ENCODE data around the gene ARID1A.
A peak's percentile ranks its signal among the peaks of the same experiment; 100 is the strongest.

ARID1A gene

GRCh38 chr1:26721669-26722355 lies 26.0 kb downstream of the ARID1A start:
- Histone ChIP-seq H3K4ac (ENCODE audit: low read length) (no peak overlapping the region), H3K27me3 (ENCODE audit: control insufficient read depth in 3 of 3, insufficient read depth in 3 of 3, low read depth in 1 of 3, low read length in 3 of 3) (no peaks in the 10 kb centered on the region), H3K79me1 (ENCODE audit: low read depth, low read length) (peaks cover 1% of the 10 kb centered on the region), H3K36me3 (replicated peaks in 1 of 2; ENCODE audit: control insufficient read depth in 2 of 2, insufficient read depth in 2 of 2, low read length in 2 of 2) (peaks cover 0 to 47% of the 10 kb centered on the region in 2 donors), H2AFZ (ENCODE audit: low read length) (no peak overlapping the region), H3K23ac (ENCODE audit: low read depth, low read length, poor library complexity) (no peak overlapping the region), H2AK5ac (ENCODE audit: low read depth, low read length) (no peak overlapping the region), H2BK5ac (ENCODE audit: low read length) (no peak overlapping the region), H3K4me2 (ENCODE audit: insufficient read depth, low read length, poor library complexity, severe bottlenecking) (no peak overlapping the region), H3K27ac (replicated peaks; ENCODE audit: low read length) (no peak overlapping the region), H2BK15ac (ENCODE audit: low read length) (no peak overlapping the region), H2BK120ac (ENCODE audit: low read depth, low read length) (no peak overlapping the region), H4K8ac (ENCODE audit: low read depth, low read length) (no peak overlapping the region), H3K4me3 (ENCODE audit: low read length in 2 of 2) (no peak overlapping the region), H3K9ac (ENCODE audit: low read depth, low read length, poor library complexity) (no peak overlapping the region), H3K9me3 (replicated peaks in 1 of 2; ENCODE audit: control insufficient read depth in 2 of 2, insufficient read depth in 1 of 2, low read depth in 1 of 2, low read length in 2 of 2) (no peaks in the 10 kb centered on the region), H3K18ac (ENCODE audit: low read length) (no peak overlapping the region), H3K4me1 (ENCODE audit: control insufficient read depth in 2 of 2, insufficient read depth in 1 of 2, low read depth in 1 of 2, low read length in 2 of 2) (peaks cover 22 to 34% of the 10 kb centered on the region in 2 donors), H2BK12ac (ENCODE audit: low read length) (no peak overlapping the region), H4K91ac (ENCODE audit: low read depth, low read length, poor library complexity) (no peak overlapping the region), H3K14ac (ENCODE audit: low read length) (no peak overlapping the region)
- DNase-seq (ENCODE audit: low spot score), result no peak
- WGBS, 2 donors (ENCODE audit: extremely low coverage in 2 of 2, insufficient read length in 2 of 2, insufficient replicate concordance in 1 of 2), result no CpG with 5 or more reads among the region's 2 CpGs

- peak overlapping the region; percentile 12 for H3K18ac ChIP-seq (ENCODE audit: low read length)
- no peaks in the 10 kb centered on the region for H3K27me3 ChIP-seq (ENCODE audit: control insufficient read depth in 3 of 3, insufficient read depth in 3 of 3, low read depth in 1 of 3, low read length in 3 of 3)
- no peak overlapping the region for H3K4me3 ChIP-seq (ENCODE audit: low read length in 2 of 2)
- H3K79me1 ChIP-seq (ENCODE audit: low read depth, low read length), result peaks cover 1% of the 10 kb centered on the region
- H3K14ac ChIP-seq (ENCODE audit: low read length), result no peak overlapping the region
- H3K36me3 ChIP-seq (replicated peaks in 1 of 2; ENCODE audit: control insufficient read depth in 2 of 2, insufficient read depth in 2 of 2, low read length in 2 of 2), result peaks cover 0 to 46% of the 10 kb centered on the region in 2 donors
- no peak overlapping the region for H3K27ac ChIP-seq (replicated peaks; ENCODE audit: low read length)
- peak; percentile 54 for DNase-seq (ENCODE audit: low spot score)
- H3K4ac ChIP-seq (ENCODE audit: low read length), result no peak overlapping the region
- no peak overlapping the region for H2BK15ac ChIP-seq (ENCODE audit: low read length)
- H2AFZ ChIP-seq (ENCODE audit: low read length), result no peak overlapping the region
- H3K9me3 ChIP-seq (replicated peaks in 1 of 2; ENCODE audit: control insufficient read depth in 2 of 2, insufficient read depth in 1 of 2, low read depth in 1 of 2, low read length in 2 of 2), result no peaks in the 10 kb centered on the region
- H3K4me2 ChIP-seq (ENCODE audit: insufficient read depth, low read length, poor library complexity, severe bottlenecking), result peak overlapping the region; percentile 45
- H4K91ac ChIP-seq (ENCODE audit: low read depth, low read length, poor library complexity), result no peak overlapping the region
- no peak overlapping the region for H4K8ac ChIP-seq (ENCODE audit: low read depth, low read length)
- H2BK120ac ChIP-seq (ENCODE audit: low read depth, low read length), result no peak overlapping the region
- no peak overlapping the region for H2BK5ac ChIP-seq (ENCODE audit: low read length)
- no peak overlapping the region for H3K23ac ChIP-seq (ENCODE audit: low read depth, low read length, poor library complexity)
- no peak overlapping the region for H3K9ac ChIP-seq (ENCODE audit: low read depth, low read length, poor library complexity)
- H2BK12ac ChIP-seq (ENCODE audit: low read length), result no peak overlapping the region
- WGBS, 2 donors (ENCODE audit: extremely low coverage in 2 of 2, insufficient read length in 2 of 2, insufficient replicate concordance in 1 of 2), result no CpG with 5 or more reads among the region's 19 CpGs
- H2AK5ac ChIP-seq (ENCODE audit: low read depth, low read length), result no peak overlapping the region
- H3K4me1 ChIP-seq (ENCODE audit: control insufficient read depth in 2 of 2, insufficient read depth in 1 of 2, low read depth in 1 of 2, low read length in 2 of 2), result peaks cover 24 to 36% of the 10 kb centered on the region in 2 donors
These were observed 27.5 kb downstream of the ARID1A start for GRCh38 chr1:26723013-26723991.

GRCh38 chr1:26724118-26724517 lies 28.3 kb downstream of the ARID1A start:
- peaks cover 24 to 36% of the 10 kb centered on the region in 2 donors for H3K4me1 ChIP-seq (ENCODE audit: control insufficient read depth in 2 of 2, insufficient read depth in 1 of 2, low read depth in 1 of 2, low read length in 2 of 2)
- no peaks in the 10 kb centered on the region for H3K27me3 ChIP-seq (ENCODE audit: control insufficient read depth in 3 of 3, insufficient read depth in 3 of 3, low read depth in 1 of 3, low read length in 3 of 3)
- DNase-seq (ENCODE audit: low spot score), result no peak
- H3K23ac ChIP-seq (ENCODE audit: low read depth, low read length, poor library complexity), result no peak overlapping the region
- H3K36me3 ChIP-seq (replicated peaks in 1 of 2; ENCODE audit: control insufficient read depth in 2 of 2, insufficient read depth in 2 of 2, low read length in 2 of 2), result peaks cover 1 to 46% of the 10 kb centered on the region in 2 donors
- H2AK5ac ChIP-seq (ENCODE audit: low read depth, low read length), result no peak overlapping the region
- H3K27ac ChIP-seq (replicated peaks; ENCODE audit: low read length), result no peak overlapping the region
- no peak overlapping the region for H3K14ac ChIP-seq (ENCODE audit: low read length)
- H2BK15ac ChIP-seq (ENCODE audit: low read length), result no peak overlapping the region
- no peak overlapping the region for H2BK5ac ChIP-seq (ENCODE audit: low read length)
- no peak overlapping the region for H3K4me3 ChIP-seq (ENCODE audit: low read length in 2 of 2)
- no peak overlapping the region for H3K4me2 ChIP-seq (ENCODE audit: insufficient read depth, low read length, poor library complexity, severe bottlenecking)
- H3K9me3 ChIP-seq (replicated peaks in 1 of 2; ENCODE audit: control insufficient read depth in 2 of 2, insufficient read depth in 1 of 2, low read depth in 1 of 2, low read length in 2 of 2), result no peaks in the 10 kb centered on the region
- no peak overlapping the region for H3K18ac ChIP-seq (ENCODE audit: low read length)
- H3K4ac ChIP-seq (ENCODE audit: low read length), result no peak overlapping the region
- H3K79me1 ChIP-seq (ENCODE audit: low read depth, low read length), result peaks cover 1% of the 10 kb centered on the region
- no peak overlapping the region for H2BK120ac ChIP-seq (ENCODE audit: low read depth, low read length)
- no peak overlapping the region for H3K9ac ChIP-seq (ENCODE audit: low read depth, low read length, poor library complexity)
- H2AFZ ChIP-seq (ENCODE audit: low read length), result no peak overlapping the region
- no CpG with 5 or more reads among the region's 2 CpGs for WGBS, 2 donors (ENCODE audit: extremely low coverage in 2 of 2, insufficient read length in 2 of 2, insufficient replicate concordance in 1 of 2)
- no peak overlapping the region for H4K91ac ChIP-seq (ENCODE audit: low read depth, low read length, poor library complexity)
- H2BK12ac ChIP-seq (ENCODE audit: low read length), result no peak overlapping the region
- H4K8ac ChIP-seq (ENCODE audit: low read depth, low read length), result no peak overlapping the region

DNA sequence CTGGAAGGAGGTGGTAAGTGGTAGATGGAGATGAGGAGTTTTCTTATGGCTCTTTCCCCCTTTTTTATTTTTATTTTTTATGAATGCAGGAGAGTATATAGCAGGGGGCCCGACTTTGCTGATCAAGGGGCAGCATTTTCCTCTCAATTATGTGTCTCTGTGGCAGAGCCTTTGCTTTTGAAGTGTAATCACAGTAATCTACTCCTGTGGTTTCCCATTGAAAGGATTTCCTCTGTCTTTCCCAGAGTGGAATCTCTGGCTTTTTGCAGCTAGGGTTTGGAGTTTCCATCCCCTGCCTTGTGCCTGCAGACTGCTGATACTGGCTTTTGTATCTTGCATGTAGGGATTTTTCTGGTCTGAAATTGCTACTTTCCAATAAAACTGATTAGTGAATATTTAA lies 29.1 kb downstream of the ARID1A start:
- Histone ChIP-seq H3K9me3 (replicated peaks in 1 of 2; ENCODE audit: control insufficient read depth in 2 of 2, insufficient read depth in 1 of 2, low read depth in 1 of 2, low read length in 2 of 2) (no peaks in the 10 kb centered on the region), H3K4me2 (ENCODE audit: insufficient read depth, low read length, poor library complexity, severe bottlenecking) (no peak overlapping the region), H3K79me1 (ENCODE audit: low read depth, low read length) (peaks cover 4% of the 10 kb centered on the region), H3K14ac (ENCODE audit: low read length) (no peak overlapping the region), H2BK12ac (ENCODE audit: low read length) (no peak overlapping the region), H3K9ac (ENCODE audit: low read depth, low read length, poor library complexity) (no peak overlapping the region), H2BK15ac (ENCODE audit: low read length) (no peak overlapping the region), H4K91ac (ENCODE audit: low read depth, low read length, poor library complexity) (no peak overlapping the region), H3K18ac (ENCODE audit: low read length) (no peak overlapping the region), H3K27me3 (ENCODE audit: control insufficient read depth in 3 of 3, insufficient read depth in 3 of 3, low read depth in 1 of 3, low read length in 3 of 3) (no peaks in the 10 kb centered on the region), H2BK120ac (ENCODE audit: low read depth, low read length) (no peak overlapping the region), H2AK5ac (ENCODE audit: low read depth, low read length) (no peak overlapping the region), H3K4me3 (ENCODE audit: low read length in 2 of 2) (no peak overlapping the region), H2AFZ (ENCODE audit: low read length) (no peak overlapping the region), H3K27ac (replicated peaks; ENCODE audit: low read length) (no peak overlapping the region), H3K23ac (ENCODE audit: low read depth, low read length, poor library complexity) (no peak overlapping the region), H2BK5ac (ENCODE audit: low read length) (no peak overlapping the region), H3K4ac (ENCODE audit: low read length) (no peak overlapping the region), H3K4me1 (ENCODE audit: control insufficient read depth in 2 of 2, insufficient read depth in 1 of 2, low read depth in 1 of 2, low read length in 2 of 2) (peaks cover 24 to 36% of the 10 kb centered on the region in 2 donors), H4K8ac (ENCODE audit: low read depth, low read length) (no peak overlapping the region), H3K36me3 (replicated peaks in 1 of 2; ENCODE audit: control insufficient read depth in 2 of 2, insufficient read depth in 2 of 2, low read length in 2 of 2) (peaks cover 8 to 50% of the 10 kb centered on the region in 2 donors)
- DNase-seq (ENCODE audit: low spot score), result no peak
- WGBS, 2 donors (ENCODE audit: extremely low coverage in 2 of 2, insufficient read length in 2 of 2, insufficient replicate concordance in 1 of 2), result no CpG with 5 or more reads among the region's 1 CpG
